GM19452 (cell line): ENCODE measurements around the gene POFUT2.

Experiments
- ATAC-seq: cut with Tn5 transposase; IDR thresholded peaks from one replicate; pipeline ENCODE4 v1.9.1; 2021; ENCODE audit not compliant: unreplicated experiment

POFUT2 gene

GRCh38 chr21:45299026-45299863 is 11.6 kb upstream of the POFUT2 start:
- no peak for ATAC-seq

DNA sequence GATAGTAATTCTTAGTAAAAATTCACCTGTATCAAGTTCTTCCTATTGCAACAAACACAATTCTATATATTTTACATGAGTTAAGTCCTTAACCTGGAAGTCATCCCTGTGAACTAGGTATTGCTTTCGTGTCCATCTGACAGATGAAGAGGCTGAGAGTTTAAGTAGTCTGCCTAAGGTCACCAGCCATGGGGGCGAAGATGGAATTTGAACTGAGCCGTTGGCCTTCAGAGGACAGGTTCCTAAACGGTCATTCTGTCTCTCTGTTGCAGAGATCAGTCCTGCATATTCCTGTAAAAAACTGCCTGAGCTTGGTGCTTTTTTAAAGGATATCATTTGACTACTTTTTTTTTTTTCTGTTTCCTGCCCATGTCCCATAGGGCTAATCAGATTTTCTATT is 10.2 kb upstream of the POFUT2 start:
- ATAC-seq = no peak

DNA sequence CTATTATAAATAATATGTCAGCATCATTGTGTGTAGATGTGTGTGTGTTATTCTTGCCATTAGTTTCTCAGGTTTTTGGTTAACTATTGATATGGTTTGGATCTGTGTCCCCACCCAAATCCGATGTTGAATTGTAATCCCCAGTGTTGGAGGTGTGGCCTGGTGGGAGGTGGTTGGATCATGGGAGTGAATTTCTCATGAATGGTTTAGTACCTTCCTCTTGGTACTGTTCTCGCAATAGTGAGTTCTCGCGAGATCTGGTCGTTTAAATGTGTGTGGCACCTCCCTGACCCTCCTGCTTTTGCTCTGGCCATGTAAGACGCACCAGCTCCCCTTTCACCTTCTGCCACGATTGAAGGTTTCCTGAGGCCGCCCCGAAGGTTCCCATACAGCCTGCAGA is 9.6 kb upstream of the POFUT2 start:
- no peak for ATAC-seq

DNA sequence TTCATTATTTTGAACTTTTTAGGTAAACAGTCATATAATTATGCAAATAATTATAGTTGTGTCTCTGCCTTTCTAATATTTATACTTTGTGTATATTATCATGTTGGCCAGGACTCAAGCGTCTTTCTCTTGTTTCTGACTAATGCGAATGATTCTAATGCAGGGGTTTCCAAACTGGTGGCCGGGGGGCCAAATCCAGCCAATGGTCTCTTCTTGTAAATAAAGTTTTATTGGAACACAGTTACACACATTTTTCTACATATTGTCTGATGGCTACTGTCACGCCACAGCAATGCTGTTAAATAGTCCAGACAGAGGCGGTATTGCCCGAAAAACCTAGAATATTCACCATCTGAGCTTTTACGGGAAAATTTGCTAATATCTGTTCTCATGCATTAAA is 8.9 kb upstream of the POFUT2 start:
- no peak for ATAC-seq

DNA sequence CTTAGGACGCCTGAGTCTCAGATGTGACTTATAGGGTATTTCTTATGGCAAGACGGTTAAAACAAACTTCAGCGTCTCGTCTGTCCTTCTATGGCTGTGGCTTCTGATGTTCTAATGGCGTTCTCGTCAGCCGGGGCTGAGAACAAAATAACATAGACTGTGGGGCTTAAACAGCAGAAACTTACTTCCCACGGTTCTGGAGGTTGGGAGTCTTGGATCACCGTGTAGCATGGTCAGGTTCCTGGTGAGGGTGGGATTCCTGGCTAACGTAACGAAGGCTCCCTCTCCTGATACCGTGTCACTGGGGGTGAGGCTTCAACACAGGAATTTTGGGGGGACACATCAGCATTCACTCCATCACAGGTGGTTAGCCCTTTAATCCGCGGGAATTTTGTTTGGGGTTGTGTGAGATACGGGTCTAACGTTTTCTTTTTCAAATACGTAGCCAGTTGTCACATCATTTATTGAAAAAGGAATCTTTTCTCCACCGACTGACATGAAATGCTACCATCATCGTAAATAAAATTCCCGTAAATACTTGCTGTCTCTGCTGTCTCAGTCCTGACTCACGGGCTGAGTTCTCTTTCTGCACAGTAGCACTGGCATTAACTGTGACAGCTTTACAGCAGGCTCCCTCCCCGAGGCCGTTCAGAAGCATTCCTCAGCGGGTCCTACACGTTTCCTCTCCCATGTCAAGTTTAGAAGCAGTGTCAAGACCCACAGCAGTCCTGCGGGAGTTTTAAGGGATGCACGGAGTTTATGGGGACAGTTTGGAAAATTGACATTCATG is 8.1 kb upstream of the POFUT2 start:
- no peak for ATAC-seq

DNA sequence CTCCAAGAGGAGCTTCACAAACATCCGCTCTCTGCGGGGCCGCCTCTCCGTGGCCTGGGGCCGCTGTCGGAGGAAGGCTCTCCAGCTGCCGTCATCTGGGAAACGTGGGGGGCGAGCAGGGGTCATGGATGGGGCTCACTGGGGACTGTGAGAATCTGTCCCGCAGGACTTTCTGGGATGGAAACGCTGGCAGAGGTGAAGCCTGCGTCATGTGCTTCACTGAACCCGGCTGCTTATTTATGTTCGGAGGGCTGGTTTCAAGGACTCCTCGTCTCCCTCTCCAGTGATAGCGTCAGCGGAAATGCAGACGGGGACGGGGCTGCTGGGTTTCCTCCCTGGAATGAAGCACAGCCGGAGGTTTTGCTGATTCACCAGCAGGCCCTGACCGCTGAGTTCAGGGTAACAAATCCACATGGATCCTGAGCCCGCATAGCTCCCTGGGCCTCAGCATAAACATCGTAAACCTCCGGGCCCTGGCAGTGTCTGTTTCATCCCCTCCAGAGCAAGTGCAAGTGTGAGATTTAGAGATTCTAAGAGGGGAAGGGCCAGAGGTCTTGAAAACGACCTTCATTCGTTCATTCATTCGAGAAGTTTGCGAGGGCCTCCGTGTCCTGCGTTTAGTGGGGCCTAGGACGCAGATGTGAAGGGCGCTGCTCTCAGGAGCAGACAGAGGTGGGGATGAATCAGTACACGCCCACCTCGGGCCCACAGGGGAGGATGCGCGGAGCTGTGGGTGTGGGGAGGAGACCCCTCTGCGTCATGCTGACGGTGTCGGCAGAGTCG is 7.0 kb upstream of the POFUT2 start:
- ATAC-seq = no peak

- ATAC-seq = no peak
Observed at GRCh38 chr21:45293726-45294401, 6.2 kb upstream of the POFUT2 start.

DNA sequence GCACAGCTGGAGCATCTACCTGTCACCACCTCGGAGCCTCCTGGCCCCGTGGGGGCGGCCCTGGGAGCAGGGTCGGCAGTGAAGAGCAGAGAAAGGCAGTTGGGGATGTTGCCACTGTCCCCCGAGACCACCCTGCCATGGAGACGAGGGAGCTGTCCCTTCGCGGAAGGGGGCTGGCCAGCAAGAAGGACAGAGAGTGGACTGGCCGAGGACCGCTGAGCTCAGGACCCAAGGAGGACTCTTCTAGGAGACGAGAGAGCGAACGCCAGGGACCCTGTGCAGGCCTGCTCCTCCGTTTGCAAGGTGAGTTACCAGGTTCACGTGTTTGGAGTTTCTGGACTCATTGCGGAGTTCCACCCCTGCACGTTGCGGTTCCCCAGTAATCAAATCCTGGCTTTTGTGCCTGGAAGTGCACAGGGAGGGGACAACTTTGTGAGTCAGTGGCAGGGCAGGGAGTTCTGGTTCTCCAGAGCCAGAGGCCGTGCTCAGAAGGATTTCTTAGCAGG is 5.6 kb upstream of the POFUT2 start:
- ATAC-seq = no peak

- no peak for ATAC-seq
Observed at GRCh38 chr21:45292399-45293219, 4.9 kb upstream of the POFUT2 start.

DNA sequence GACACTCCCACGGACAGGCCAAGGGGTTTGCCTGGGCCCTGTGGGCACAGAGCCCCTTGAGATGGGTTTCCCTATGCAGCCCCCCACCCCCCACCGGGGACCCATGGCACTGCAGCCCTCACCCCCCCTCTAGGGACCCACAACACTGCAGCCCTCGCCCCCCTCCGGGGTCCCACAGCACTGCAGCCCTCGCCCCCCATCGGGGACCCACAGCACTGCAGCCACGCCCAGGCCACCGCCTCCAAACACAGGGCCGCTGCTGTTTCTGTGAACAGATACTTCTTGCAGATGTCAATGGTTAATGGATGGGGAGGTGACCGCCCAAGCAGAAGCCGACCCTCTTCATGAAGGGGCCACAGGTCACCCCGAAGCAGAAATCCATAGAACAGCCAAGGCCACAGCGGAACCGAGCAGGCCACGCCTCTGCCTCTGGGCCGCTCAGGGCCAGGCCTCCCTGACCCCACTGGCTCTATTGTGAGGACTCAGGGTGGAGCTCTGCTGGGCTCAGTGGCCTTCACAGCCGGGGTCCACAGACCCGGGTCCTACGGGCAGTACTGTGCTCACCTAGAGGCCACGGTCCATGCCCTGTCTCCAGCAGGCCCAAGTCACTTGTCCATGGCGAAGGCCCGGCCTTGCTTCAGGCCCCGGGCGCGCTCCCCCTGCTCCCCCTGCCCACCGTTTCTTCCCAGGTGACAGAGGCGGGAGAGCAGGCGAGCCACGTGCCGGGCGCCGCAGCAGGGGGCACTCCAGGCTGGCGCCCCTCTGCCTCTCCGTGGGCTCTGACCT is 4.1 kb upstream of the POFUT2 start:
- no peak for ATAC-seq

GRCh38 chr21:45290948-45291612 is 3.4 kb upstream of the POFUT2 start:
- ATAC-seq = no peak

- ATAC-seq = no peak
Observed at GRCh38 chr21:45289655-45290515, 2.2 kb upstream of the POFUT2 start.

DNA sequence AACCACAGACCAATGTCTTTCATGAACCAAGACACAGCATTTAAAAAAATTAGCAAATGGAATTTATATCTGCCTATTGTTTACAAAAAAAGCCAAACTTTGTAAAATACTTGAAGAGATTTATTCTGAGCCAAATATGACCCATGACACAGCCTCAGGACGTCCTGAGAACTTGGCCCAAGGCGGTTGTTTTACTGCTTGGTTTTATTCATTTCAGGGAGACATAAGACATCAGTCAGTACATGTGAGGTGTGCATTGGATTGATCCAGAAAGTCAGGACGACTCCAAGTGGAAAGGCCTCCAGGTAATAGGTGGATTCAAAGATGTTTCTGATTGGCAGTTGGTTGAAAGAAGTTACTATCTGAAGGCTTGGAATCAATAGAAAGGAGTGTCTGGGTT is 1.4 kb upstream of the POFUT2 start:
- no peak for ATAC-seq

DNA sequence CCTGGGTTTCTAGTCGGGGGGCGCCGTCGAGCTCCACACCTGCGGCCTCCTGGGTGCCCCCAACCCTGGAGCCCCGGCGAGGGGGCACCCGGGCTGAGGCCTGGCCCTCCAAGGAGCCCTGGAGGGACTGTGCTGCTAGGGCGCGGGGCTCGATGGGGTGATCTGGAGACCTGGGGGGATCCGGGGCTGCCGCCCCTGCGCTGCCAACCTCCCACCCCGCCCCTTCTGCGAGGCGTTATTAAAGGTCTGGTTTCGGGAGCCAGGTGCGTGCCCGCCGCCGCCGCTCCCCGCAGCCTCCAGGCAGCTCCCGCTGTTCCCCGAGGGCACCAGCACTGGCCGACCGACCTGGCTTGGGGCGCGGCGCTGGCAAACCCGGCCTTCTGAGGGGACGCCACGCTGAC is 746 bp upstream of the POFUT2 start:
- no peak for ATAC-seq

DNA sequence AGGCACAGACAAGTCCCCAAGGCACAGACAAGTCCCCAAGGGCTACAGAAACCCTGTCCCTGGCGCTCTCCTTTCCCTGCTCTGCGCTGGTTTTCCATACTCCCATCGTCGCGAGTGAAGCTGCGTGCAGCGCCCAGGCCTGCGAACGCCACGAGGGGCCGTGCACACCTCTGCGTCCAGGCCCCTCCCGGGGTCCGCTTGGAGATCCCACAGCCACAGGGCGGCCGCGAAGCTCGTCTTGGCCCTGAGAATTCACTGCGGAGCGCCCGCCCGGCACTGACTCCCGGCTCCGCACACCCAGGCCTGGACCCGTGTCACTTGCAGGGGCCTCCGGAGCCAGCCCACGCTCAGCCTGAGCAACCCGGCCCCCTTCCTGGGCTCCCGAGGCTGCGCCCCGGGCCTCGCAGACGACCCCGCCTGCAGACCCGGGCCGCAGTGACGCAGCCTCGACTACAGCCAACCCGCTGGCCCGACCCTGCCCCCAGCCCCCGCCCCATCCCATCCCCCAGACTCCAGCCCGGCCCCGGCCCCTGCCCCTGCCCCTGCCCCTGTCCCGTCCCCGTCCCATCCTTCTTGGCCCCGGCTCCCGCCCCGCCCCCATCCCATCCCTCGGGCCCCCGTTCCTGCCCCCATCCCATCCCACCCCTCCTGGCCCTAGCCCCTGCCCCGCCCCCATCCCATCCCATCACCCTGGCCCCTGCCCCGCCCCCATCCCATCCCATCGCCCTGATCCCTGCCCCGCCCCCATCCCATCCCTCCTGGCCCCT is 841 bp downstream of the POFUT2 start:
- no peak for ATAC-seq

GRCh38 chr21:45285266-45285931 is 2.3 kb downstream of the POFUT2 start:
- ATAC-seq = no peak

GRCh38 chr21:45284456-45284741 is 3.3 kb downstream of the POFUT2 start:
- ATAC-seq = no peak
